ENCODE results near the gene ERAP2.
"Not testable (repeated sequence)": the region's sequence is repeated elsewhere in the genome, so short reads cannot be mapped to it uniquely, and the experiment has no call there.

The ERAP2 gene

GRCh38 chr5:96896806-96897205 is 20.5 kb downstream of the ERAP2 start:
- DNase-seq (ENCODE audit: low spot score), result no peak

- DNase-seq (ENCODE audit: low spot score), result no peak
Measured at GRCh38 chr5:96901384-96901783, 25.1 kb downstream of the ERAP2 start.

- no peak for DNase-seq (ENCODE audit: low spot score)
Measured at GRCh38 chr5:96901841-96902240, 25.5 kb downstream of the ERAP2 start.

GRCh38 chr5:96902876-96903275 is 26.6 kb downstream of the ERAP2 start:
- DNase-seq (ENCODE audit: low spot score), result no peak

GRCh38 chr5:96903300-96903699 is 27.0 kb downstream of the ERAP2 start:
- DNase-seq (ENCODE audit: low spot score), result no peak

GRCh38 chr5:96904054-96904931 is 28.0 kb downstream of the ERAP2 start:
- DNase-seq (ENCODE audit: low spot score), result no peak

- DNase-seq (ENCODE audit: low spot score), result no peak
Measured at GRCh38 chr5:96905864-96906263, 29.6 kb downstream of the ERAP2 start.

GRCh38 chr5:96909003-96909402 is 32.7 kb downstream of the ERAP2 start:
- no peak for DNase-seq (ENCODE audit: low spot score)

- peak; percentile 67 for DNase-seq (ENCODE audit: low spot score)
Measured at GRCh38 chr5:96909435-96909834, 33.1 kb downstream of the ERAP2 start.

GRCh38 chr5:96911139-96911538 is 34.8 kb downstream of the ERAP2 start:
- DNase-seq (ENCODE audit: low spot score), result no peak

GRCh38 chr5:96913233-96913632 is 36.9 kb downstream of the ERAP2 start:
- DNase-seq (ENCODE audit: low spot score), result no peak

GRCh38 chr5:96919754-96920197 is 43.5 kb downstream of the ERAP2 start:
- no peak for DNase-seq (ENCODE audit: low spot score)

- DNase-seq (ENCODE audit: low spot score), result no peak
Measured at GRCh38 chr5:96920744-96921355, 44.5 kb downstream of the ERAP2 start.

GRCh38 chr5:96922499-96923244 is 46.4 kb downstream of the ERAP2 start:
- no peak for DNase-seq (ENCODE audit: low spot score)

GRCh38 chr5:96924016-96924443 is 47.7 kb downstream of the ERAP2 start:
- no peak for DNase-seq (ENCODE audit: low spot score)

GRCh38 chr5:96926276-96926675 is 50.0 kb downstream of the ERAP2 start:
- DNase-seq (ENCODE audit: low spot score), result no peak

- no peak for DNase-seq (ENCODE audit: low spot score)
Measured at GRCh38 chr5:96927008-96927407, 50.7 kb downstream of the ERAP2 start.

- DNase-seq (ENCODE audit: low spot score), result no peak
Measured at GRCh38 chr5:96928931-96929708, 52.8 kb downstream of the ERAP2 start.

- no peak for DNase-seq (ENCODE audit: low spot score)
Measured at GRCh38 chr5:96930058-96930457, 53.8 kb downstream of the ERAP2 start.

- DNase-seq (ENCODE audit: low spot score), result no peak
Measured at GRCh38 chr5:96930589-96930988, 54.3 kb downstream of the ERAP2 start.

- not testable (repeated sequence) for DNase-seq (ENCODE audit: low spot score)
Measured at GRCh38 chr5:96931037-96931436, 54.7 kb downstream of the ERAP2 start.

GRCh38 chr5:96931605-96932004 is 55.3 kb downstream of the ERAP2 start:
- DNase-seq (ENCODE audit: low spot score), result no peak

Measured in SW480 (cell line).